Transverse colon (tissue), 4 donors: ENCODE data around the gene DNMT3L. TPM values are rescaled to one million over a fixed set of nuclear protein-coding genes. Genes with fewer than 3 reads are reported as not detected.
"Not testable (repeated sequence)": the region's sequence is repeated elsewhere in the genome, so short reads cannot be mapped to it uniquely, and the experiment has no call there.

ENCODE experiments used
- DNase-seq: peaks from one replicate; pipeline ENCODE4 v3.0.0-alpha.2; 2019
- H3K27ac ChIP-seq, 4 donors: fragments of 200-600 bp; sonication (generic); 2 replicates each; pipeline ENCODE4 v1.5.1; 2016 to 2018; ENCODE audit warnings: inconsistent platforms in 4 of 4
- H3K27me3 ChIP-seq: fragments of 200-600 bp; sonication (generic); 2 replicates; pipeline ENCODE4 v1.5.1; 2017; ENCODE audit warnings: inconsistent platforms
- H3K36me3 ChIP-seq, 4 donors: fragments of 200-600 bp; sonication (generic); 2 replicates each; pipeline ENCODE4 v1.5.1; 2017 to 2019; ENCODE audit warnings: inconsistent platforms in 4 of 4
- H3K4me1 ChIP-seq, 4 donors: fragments of 200-600 bp; sonication (generic); 2 replicates each; pipeline ENCODE4 v1.5.1; 2017 to 2020; ENCODE audit warnings: inconsistent platforms in 4 of 4
- H3K4me3 ChIP-seq, 4 donors: fragments of 200-600 bp; sonication (generic); 1 replicate in 1 of 4; 2 replicates in 3 of 4; pipeline versions ENCODE4 v1.5.1 to v1.6.1; 2017 to 2019; ENCODE audit warnings: inconsistent platforms in 4 of 4
- H3K9me3 ChIP-seq, 2 donors: fragments of 200-600 bp; sonication (generic); 2 replicates each; pipeline ENCODE4 v1.5.1; 2017 to 2019; ENCODE audit warnings: inconsistent platforms in 2 of 2
- CTCF ChIP-seq, 5 experiments: fragments of 200-600 bp in 3 of 5; fragments of 450-650 bp in 2 of 5; sonication (generic) in 3 of 5; IDR thresholded peaks; 1 replicate in 2 of 5; 2 replicates in 3 of 5; pipeline ENCODE4 v1.5.1; 2016 to 2017; ENCODE audit warnings: antibody characterized with exemption in 5 of 5, inconsistent platforms in 3 of 5, mild to moderate bottlenecking in 2 of 5, moderate library complexity in 1 of 5
- EP300 ChIP-seq: sonication (generic); formaldehyde crosslinking; IDR thresholded peaks from one replicate; pipeline ENCODE4 v1.6.1; 2017; ENCODE audit warnings: antibody characterized with exemption, low read depth
- POLR2A ChIP-seq: fragments of 450-650 bp; IDR thresholded peaks from one replicate; pipeline ENCODE4 v1.6.1; 2016; ENCODE audit warnings: antibody characterized with exemption, mild to moderate bottlenecking, moderate library complexity
- POLR2AphosphoS5 ChIP-seq, 3 donors: sonication (generic); formaldehyde crosslinking; IDR thresholded peaks; one replicate each; pipeline ENCODE4 v1.6.1; 2016; ENCODE audit warnings: antibody characterized with exemption in 3 of 3
- WGBS, 2 donors: methylation state at CpG; one replicate each; pipeline ENCODE4 v1.1.5; 2018; ENCODE audit warnings: low coverage in 1 of 2; 5-methylcytosine and 5-hydroxymethylcytosine counted together
- in situ Hi-C, 4 donors: fragments of 200-750 bp; cut with MboI; loops; one replicate each; pipeline versions ENCODE4 v1.15.0 to v1.15.1; 2017; ENCODE audit warnings: low sequenced_read_pairs in 3 of 4, low pct_ligation_motif_present in 1 of 4, low pct_unique_long_range_greater_than_20kb in 1 of 4
- intact Hi-C: fragments of 100-400 bp; cut with DNase I; formaldehyde crosslinking; loops from one replicate; pipeline ENCODE4 v1.15.1; 2023; ENCODE audit warnings: low total_unique reads
- total RNA-seq, 4 donors: library from RNA; depleted of rRNA; stranded (reverse); fragments of >200 nt; gene quantifications; one replicate each; pipeline ENCODE4 v1.1.0, GENCODE V29; 2016

The DNMT3L gene
- total RNA-seq, 4 donors from 2014 or later, result not detected

- intact Hi-C loops (no loop called here), in situ Hi-C loops (no loop called here)
- 70% methylated on average over 19 of the region's 56 CpGs; no CpG with 5 or more reads in 1 of the 2 donors for WGBS, 2 donors
- no peak for DNase-seq
- no peak for TF ChIP-seq POLR2AphosphoS5 (IDR thresholded peaks at IDR 0.05)
- TF ChIP-seq POLR2A, result no peak
- TF ChIP-seq CTCF (IDR thresholded peaks at IDR 0.05), result no peak
- no peak for TF ChIP-seq EP300
- Histone ChIP-seq H3K9me3 (no peaks in the 10 kb centered on the region), H3K4me3 (peak within 1 kb of the TSS in 2 of 4 donors; percentile 2 to 22), H3K36me3 (no peaks in the 10 kb centered on the region), H3K27me3 (peaks cover 29% of the 10 kb centered on the region), H3K4me1 (no peaks in the 10 kb centered on the region), H3K27ac (no peak within 1 kb of the TSS)
Observed at GRCh38 chr21:44285138-44285992, 23.7 kb upstream of the DNMT3L start, which contains the start of gene AIRE. Gene AIRE, plus strand, starts transcription at chr21:44285876. Its CDS starts 131 bp downstream, at chr21:44286007.

DNA sequence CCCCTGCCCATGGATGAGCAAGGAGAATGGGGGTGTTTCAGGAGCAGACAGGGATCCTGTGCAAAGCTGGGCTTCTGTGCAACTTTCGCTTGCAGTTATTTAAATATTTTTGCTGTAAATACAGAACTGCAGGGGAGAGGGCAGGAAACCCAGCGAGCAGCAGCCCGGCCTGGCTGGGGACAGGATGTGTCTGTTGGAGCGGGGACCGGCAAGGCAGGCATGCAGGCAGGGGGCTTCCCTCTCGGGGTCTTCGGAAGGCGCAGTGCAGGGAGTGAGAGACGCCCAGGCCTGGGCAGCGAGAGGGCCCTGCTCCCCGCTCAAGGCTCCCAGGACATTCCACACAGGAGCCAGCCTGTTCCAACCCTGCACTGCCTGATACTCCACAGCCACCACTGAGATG, 22.3 kb upstream of the DNMT3L start:
- no peaks in the 10 kb centered on the region for H3K36me3 ChIP-seq
- H3K27ac ChIP-seq, result no peak overlapping the region
- intact Hi-C loops (no loop called here), in situ Hi-C loops (no loop called here)
- no peak overlapping the region for H3K4me3 ChIP-seq
- WGBS, 2 donors, result 72 to 81% methylated on average over 3 to 11 of the region's 11 CpGs
- no peak for TF ChIP-seq POLR2A
- no peak for TF ChIP-seq CTCF (IDR thresholded peaks at IDR 0.05)
- TF ChIP-seq POLR2AphosphoS5 (IDR thresholded peaks at IDR 0.05), result no peak
- no peak for TF ChIP-seq EP300
- no peak for DNase-seq
- H3K4me1 ChIP-seq, result no peaks in the 10 kb centered on the region
- no peaks in the 10 kb centered on the region for H3K9me3 ChIP-seq
- peaks cover 29% of the 10 kb centered on the region for H3K27me3 ChIP-seq

GRCh38 chr21:44283211-44283785, 21.6 kb upstream of the DNMT3L start:
- H3K4me1 ChIP-seq, in situ Hi-C loops, H3K9me3 ChIP-seq, DNase-seq, intact Hi-C loops, H3K4me3 ChIP-seq, H3K27ac ChIP-seq, H3K36me3 ChIP-seq: not testable (repeated sequence)
- peaks cover 29% of the 10 kb centered on the region for H3K27me3 ChIP-seq
- WGBS, 2 donors, result 62 to 78% methylated on average over 4 to 11 of the region's 11 CpGs

- in situ Hi-C loops, result no loop called here
- no peak for DNase-seq
- Histone ChIP-seq H3K9me3 (no peaks in the 10 kb centered on the region), H3K4me3 (no peak overlapping the region), H3K27ac (no peak overlapping the region), H3K4me1 (no peaks in the 10 kb centered on the region), H3K27me3 (peaks cover 26% of the 10 kb centered on the region), H3K36me3 (no peaks in the 10 kb centered on the region)
- intact Hi-C loops, result no loop called here
- 72% methylated on average over 9 of the region's 9 CpGs; no CpG with 5 or more reads in 1 of the 2 donors for WGBS, 2 donors
- no peak for TF ChIP-seq EP300
- TF ChIP-seq POLR2A, result no peak
- no peak for TF ChIP-seq CTCF (IDR thresholded peaks at IDR 0.05)
- no peak for TF ChIP-seq POLR2AphosphoS5 (IDR thresholded peaks at IDR 0.05)
Observed at GRCh38 chr21:44282370-44282769, 20.7 kb upstream of the DNMT3L start.
